ENCODE measurements around the gene ADAMTSL1.

ADAMTSL1 gene

DNA sequence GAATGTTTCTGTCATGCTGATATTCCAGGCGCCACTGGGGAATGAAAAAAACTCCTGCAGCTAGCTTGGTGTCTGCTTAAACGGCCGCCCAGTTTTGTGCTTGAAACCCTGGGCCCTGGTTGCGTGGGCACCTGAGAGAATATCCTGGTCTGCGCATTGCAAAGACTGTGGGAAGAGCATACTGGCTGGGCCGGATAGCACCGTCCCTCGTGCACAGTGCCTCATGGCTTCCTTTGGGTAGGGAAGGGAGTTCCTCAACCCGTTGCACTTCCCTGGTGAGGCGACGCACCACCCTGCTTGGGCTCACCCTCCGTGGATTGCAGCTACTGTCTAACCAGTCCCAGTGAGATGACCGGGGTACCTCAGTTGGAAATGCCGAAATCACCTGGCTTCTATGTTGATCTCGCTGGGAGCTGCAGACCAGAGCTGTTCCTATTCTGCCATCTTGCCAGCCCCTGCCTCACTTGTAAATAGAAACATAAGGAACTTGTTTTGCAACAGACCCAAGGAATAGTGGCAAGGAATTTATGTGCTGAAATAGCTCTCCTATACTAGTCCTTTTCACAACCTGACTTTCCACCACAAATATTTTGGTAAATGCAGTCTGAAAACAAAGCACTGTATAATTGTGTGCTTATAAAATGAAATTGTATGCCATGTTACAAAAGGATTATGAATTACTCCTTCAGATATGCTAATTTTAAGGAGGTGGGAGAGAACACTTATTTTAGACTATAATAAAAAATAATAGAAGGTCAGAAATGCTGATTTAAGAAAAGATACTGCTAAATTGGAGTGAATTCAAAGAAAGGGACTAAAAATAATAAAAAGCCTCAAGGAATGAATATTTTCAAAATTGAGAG is 90.3 kb downstream of the ADAMTSL1 start:
- no peak for ATAC-seq

- ATAC-seq = no peak
Measured at GRCh38 chr9:18566121-18566520, 92.2 kb downstream of the ADAMTSL1 start.

DNA sequence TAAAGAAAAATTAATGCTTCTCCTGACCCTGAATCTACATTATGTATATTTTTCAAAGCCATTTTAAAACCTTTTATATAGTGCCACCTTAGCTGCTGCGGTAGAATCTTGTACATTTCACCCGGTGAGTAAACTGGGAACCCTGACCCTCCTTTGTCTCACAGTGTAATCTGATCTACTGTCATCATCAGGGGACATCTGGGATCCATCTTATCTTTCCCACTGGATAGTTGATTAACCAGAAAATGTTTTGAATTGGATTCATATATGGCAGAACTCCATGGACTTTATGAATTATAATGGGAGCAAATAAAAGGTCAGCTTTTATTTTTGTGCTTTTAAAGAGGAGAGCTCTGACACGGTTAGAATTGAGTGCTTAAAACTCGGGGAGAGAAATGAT is 95.0 kb downstream of the ADAMTSL1 start:
- ATAC-seq = no peak

- ATAC-seq = no peak
Measured at GRCh38 chr9:18569941-18570630, 96.1 kb downstream of the ADAMTSL1 start.

- ATAC-seq = no peak
Measured at GRCh38 chr9:18573021-18573556, 99.1 kb downstream of the ADAMTSL1 start.

DNA sequence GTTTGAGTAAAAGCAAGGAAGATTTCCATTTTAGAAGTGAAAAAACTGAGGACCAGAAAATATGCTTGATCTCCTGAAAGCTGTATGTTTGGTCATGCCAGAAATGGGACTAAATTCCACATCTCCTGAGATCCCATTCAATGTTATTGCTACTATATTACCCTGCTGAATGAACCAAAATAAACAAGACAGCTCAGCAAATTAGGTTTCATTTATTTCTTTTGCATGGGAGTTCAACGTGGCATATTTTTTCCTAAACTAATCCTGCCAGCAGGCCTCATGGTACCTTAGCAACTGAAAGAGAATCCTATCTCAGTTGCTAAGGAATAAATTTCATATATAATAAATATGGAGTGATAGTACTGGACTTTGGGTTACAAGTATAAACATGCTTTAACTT is 101.7 kb downstream of the ADAMTSL1 start:
- ATAC-seq = no peak

DNA sequence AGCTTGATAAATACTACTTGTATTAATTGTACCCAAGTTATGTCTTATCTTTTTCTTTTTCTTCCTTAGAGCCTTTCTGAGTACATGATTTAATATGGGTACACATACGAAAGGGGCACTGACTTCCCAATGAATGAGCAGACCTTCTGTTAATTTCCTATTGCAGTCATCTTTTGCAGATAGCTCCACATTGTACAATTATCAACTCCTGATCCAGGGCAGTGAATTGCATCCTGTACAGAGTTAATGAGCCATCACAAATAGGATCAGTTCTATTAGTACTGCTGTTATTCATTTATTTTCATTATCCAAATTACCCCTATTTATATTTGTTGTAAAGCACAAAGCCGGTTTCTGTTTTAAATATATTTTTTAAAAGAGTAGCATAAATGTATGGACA is 105.6 kb downstream of the ADAMTSL1 start:
- no peak for ATAC-seq

DNA sequence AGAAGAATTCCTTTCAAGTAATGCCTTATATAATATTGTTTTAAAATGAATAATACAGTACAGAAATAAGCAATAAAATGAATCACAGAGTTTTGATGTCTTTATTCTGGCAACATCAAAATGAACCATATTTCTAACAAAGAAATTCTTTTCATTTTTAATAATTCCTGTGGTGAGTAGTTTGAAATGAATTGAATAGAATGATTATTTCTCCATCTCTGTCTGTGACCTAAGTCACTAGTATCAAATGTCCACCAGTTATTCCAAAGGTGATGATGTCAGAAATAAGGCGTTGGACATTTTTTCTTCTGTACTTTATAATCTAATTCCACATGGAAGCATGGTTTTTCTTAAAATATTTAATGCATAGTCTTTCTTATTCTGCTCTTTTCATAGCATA is 106.2 kb downstream of the ADAMTSL1 start:
- ATAC-seq = no peak

GRCh38 chr9:18585996-18586395 is 112.0 kb downstream of the ADAMTSL1 start:
- ATAC-seq = no peak

DNA sequence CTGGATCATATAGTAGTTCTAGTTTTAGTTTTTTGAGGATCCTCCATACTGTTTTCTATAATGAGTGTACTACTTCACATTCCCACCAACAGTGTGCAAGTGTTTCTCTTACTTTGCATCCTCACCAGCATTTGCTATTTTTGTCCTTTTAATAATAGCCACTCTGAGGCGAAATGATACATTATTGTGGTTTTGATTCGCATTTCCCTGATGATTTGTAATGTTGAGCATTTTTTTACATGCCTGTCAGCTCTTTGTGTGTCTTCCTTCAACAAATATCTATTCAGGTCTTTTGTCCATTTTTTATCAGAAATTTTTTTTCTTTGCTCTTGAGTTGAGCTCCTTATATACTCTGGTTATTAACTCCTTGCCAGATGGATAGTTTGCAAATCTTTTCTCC is 114.0 kb downstream of the ADAMTSL1 start:
- no peak for ATAC-seq

DNA sequence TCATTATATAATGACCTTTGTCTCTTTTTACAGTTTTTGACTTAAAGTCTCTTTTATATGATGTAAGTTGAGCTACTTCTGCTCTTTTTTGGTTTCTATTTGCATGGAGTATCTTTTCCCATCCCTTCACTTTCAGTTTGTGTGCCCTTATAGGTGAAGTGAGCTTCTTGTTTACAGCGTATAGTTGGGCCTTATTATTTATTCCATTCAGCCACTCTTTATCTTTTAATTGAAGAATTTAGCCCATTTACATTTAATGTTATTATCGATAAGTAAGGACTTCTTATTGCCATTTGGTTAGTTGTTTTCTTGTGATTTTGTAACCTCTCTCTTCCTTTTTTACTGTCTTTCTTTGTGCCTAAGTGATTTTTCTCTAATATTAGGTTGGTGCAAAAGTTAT is 117.3 kb downstream of the ADAMTSL1 start:
- no peak for ATAC-seq

DNA sequence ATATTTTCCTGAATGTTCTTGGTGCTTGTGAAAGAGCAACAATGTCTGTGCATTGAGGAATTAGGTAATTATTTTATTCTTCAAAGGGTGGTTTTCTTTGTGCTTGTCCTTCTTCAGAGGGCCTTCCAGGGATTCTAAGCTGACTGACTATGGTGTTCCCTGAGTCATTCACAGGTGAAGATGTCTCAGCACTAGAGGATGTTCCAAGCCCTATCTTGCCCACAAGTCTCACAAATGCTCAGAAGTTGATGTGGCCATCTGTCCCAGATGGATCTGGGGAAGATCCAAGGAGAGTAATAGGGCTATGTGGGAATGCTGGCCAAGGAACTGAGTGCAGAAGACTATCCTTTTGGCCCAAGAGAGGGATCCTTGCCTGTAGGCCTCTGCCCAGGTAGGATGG is 120.9 kb downstream of the ADAMTSL1 start:
- ATAC-seq = no peak

GRCh38 chr9:18595597-18595996 is 121.6 kb downstream of the ADAMTSL1 start:
- no peak for ATAC-seq

DNA sequence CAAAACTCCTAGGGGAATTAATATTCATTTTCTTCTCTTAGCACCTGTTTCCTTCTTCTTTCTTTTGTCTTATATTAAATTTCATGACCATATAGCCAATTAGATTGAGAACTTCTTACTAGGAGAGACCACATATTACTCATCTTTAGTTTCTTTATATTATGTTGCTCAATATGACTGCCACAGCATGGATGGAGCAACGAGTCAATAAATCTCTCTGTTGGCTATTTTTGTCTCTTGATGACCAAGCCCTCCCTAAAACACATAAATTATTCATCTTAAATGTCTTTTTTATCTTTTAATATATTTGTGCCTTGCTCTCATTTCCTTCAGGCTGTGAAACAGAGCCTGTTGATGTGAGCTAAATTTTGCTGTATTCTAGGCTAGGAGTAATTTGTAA is 123.0 kb downstream of the ADAMTSL1 start:
- ATAC-seq = no peak

GRCh38 chr9:18598969-18599368 is 125.0 kb downstream of the ADAMTSL1 start:
- ATAC-seq = no peak

DNA sequence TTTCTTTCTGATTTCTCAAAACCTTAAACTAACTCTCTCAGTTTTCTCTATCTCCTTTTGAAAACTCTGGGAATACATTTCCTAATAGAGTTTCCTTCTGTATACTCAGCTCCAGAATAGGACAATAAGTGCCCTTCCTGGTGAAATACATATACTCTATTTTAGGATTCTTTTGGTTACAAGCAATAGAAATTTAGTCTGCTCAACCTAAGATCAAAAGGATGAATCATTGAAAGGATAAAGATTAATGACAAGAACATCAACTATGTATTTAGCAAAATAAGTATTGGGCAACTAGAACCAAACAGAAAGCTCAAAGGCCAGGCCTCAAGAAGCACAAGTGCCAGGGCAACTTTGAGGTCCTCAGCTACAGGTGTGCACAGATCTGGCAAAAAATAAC is 127.1 kb downstream of the ADAMTSL1 start:
- ATAC-seq = no peak

DNA sequence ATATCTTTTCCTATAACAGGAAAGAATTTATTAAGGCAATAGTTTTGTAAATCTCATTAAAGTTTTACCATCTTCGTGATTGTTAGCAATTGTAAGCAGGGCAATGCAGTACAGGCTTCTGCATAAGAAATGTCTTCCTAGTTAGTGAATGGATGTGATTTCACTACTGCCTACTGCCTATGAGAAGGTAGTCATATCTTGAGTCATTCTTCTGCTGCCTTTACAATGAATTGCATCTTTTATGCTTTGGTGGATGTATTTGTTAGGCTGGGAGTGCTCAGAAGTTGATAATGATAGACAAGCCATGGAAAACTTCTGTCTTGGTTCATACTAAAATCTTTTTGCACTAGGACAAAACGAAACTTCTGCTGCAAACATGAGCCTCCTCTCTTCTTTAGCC is 128.0 kb downstream of the ADAMTSL1 start:
- no peak for ATAC-seq

DNA sequence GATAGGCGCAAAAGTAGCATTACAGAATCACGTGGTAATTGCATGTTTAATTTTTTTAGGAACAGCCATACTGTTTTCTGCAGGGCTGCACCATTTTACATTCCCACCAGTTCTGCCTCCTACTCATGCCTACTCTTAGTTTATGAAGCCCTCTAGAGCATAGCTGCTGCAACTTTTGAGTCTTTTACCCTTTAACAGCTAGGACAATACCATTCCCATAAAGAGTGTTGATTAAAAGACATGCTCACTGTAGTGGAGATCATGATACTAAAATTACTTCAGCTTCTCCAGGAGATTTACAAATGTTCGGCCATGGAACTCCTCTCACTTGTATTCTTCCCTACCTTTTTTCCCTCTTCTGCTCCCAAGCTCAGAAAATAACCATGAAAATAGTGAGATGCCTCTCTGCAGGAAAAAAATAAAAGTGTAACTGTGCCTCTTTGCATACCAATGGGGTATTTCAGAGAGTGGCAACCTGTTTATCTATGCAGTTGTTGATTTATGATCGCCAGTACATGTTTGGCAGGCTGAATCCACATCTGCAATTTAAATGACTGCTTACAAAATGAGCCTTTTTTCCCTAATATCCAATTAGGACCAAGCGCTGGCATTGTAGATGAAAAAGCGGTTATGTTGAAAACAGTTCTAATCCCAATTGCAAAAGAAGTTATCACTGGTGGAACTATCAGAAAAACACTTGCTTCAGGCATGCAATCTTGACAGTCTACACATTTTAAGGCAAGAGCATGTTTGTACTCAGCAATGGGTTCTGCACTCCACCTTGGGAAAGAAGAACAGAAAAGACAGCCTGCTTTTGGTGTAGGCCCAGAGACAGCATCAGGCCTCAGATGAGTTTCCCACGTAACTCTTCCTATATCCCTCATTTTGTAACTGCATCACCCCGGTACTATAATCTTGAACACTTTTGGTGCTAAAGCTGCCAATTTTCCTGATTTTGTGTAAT is 131.1 kb downstream of the ADAMTSL1 start:
- no peak for ATAC-seq

GRCh38 chr9:18605766-18606180 is 131.8 kb downstream of the ADAMTSL1 start:
- no peak for ATAC-seq

GRCh38 chr9:18606281-18606680 is 132.3 kb downstream of the ADAMTSL1 start:
- ATAC-seq = no peak

GRCh38 chr9:18606846-18607245 is 132.9 kb downstream of the ADAMTSL1 start:
- no peak for ATAC-seq

DNA sequence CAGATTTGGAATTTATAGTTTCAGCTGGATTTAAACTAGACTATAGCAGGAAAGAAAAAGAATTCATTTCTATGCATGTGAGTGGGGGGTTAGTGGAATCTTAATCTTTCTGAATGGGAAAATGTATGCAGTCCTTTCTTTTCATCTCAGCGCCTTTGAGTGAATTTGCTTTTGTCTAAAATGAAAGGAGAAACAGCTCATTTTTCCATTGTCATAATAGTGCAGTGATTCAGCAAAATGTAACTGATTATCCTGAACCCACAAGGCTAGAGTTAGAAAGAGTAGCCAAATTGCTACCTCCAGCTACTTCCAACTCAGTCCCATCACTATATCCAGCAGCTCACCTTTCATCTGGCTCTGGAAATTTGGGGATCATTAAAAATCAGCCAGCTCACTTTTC is 134.4 kb downstream of the ADAMTSL1 start:
- no peak for ATAC-seq

DNA sequence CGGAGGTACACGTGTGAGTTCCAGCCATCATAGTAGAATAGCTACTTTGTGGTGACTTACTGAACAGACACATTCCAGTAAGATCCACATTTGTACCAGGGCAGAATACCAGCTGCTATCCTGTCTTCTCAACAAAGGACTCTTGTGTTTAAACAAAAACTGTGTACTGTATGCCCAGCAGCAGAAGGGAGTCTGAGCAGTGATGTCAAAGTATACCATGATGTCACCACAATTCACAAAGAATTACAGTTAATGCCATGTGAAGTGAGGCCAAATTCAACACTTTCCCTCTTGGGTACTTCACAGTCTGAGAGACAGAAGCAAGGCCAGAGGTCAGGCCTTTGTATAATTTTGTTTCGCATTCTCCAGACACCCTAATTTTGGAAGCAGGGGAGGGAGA is 137.0 kb downstream of the ADAMTSL1 start:
- no peak for ATAC-seq
